GM12801 (cell line): ENCODE results near the gene FBXL7.

Source experiments
- CTCF ChIP-seq: IDR thresholded peaks from one replicate; pipeline ENCODE4 v1.5.1; 2011; ENCODE audit warnings: control low read depth; ENCODE audit not compliant: insufficient read length; ENCODE audit errors: extremely low read depth

The FBXL7 gene

GRCh38 chr5:15554542-15554941, 54.6 kb downstream of the FBXL7 start:
- TF ChIP-seq CTCF: no peak

- TF ChIP-seq CTCF: no peak
Measured at GRCh38 chr5:15555176-15555575, 55.2 kb downstream of the FBXL7 start.

GRCh38 chr5:15558240-15558639, 58.3 kb downstream of the FBXL7 start:
- no peak for TF ChIP-seq CTCF

GRCh38 chr5:15558681-15559080, 58.7 kb downstream of the FBXL7 start:
- TF ChIP-seq CTCF: no peak

GRCh38 chr5:15560421-15560820, 60.4 kb downstream of the FBXL7 start:
- TF ChIP-seq CTCF: no peak

GRCh38 chr5:15564523-15564922, 64.5 kb downstream of the FBXL7 start:
- no peak for TF ChIP-seq CTCF

GRCh38 chr5:15564957-15565356, 65.0 kb downstream of the FBXL7 start:
- no peak for TF ChIP-seq CTCF

- TF ChIP-seq CTCF: no peak
Measured at GRCh38 chr5:15566306-15566705, 66.3 kb downstream of the FBXL7 start.
